HFFc6 (cell line): Measurements from ENCODE around the gene SPTBN2. TPM values are rescaled to one million over a fixed set of nuclear protein-coding genes. Genes with fewer than 3 reads are reported as not detected.
"Not testable (repeated sequence)": the region's sequence is repeated elsewhere in the genome, so short reads cannot be mapped to it uniquely, and the experiment has no call there.

Experiments used
- DNase-seq: peaks from one replicate; pipeline ENCODE4 v3.0.0-alpha.2; 2018
- H3K27ac Mint-ChIP-seq: 2 replicates; pipeline ENCODE4 v1.8.0; 2020; ENCODE audit warnings: mild to moderate bottlenecking, mixed read lengths
- H3K27me3 Mint-ChIP-seq: 2 replicates; pipeline ENCODE4 v1.8.0; 2021; ENCODE audit warnings: mild to moderate bottlenecking, moderate library complexity, mixed read lengths; ENCODE audit not compliant: insufficient read depth
- H3K36me3 Mint-ChIP-seq: 2 replicates; pipeline ENCODE4 v1.8.0; 2021; ENCODE audit warnings: low read depth, mixed read lengths
- H3K4me1 Mint-ChIP-seq: 2 replicates; pipeline ENCODE4 v1.8.0; 2020; ENCODE audit warnings: low read depth, mixed read lengths
- H3K4me3 Mint-ChIP-seq: 2 replicates; pipeline ENCODE4 v1.8.0; 2020; ENCODE audit warnings: mild to moderate bottlenecking, moderate library complexity, mixed read lengths
- H3K9me3 Mint-ChIP-seq: 2 replicates; pipeline ENCODE4 v1.8.0; 2020; ENCODE audit warnings: mild to moderate bottlenecking, mixed read lengths
- CTCF ChIP-seq: fragments of 200-600 bp; sonication (generic); IDR thresholded peaks from 2 replicates; pipeline ENCODE4 v1.5.0; 2021; ENCODE audit warnings: antibody characterized with exemption, mild to moderate bottlenecking
- total RNA-seq, 6 experiments: library from RNA; stranded (reverse); fragmentation: NEBNext Ultra II Directional; extraction: Animal tissue kit (Norgen Biotek cat#: 25700); gene quantifications; 2 replicates in 1 of 6; 3 replicates in 5 of 6; pipeline ENCODE4 v1.2.3, GENCODE V29; 2021

Gene SPTBN2
- total RNA-seq, 6 experiments from 2014 or later: 0.13 to 0.94 (median 0.33) TPM; not detected in 1

- H3K27me3 Mint-ChIP-seq: no peaks in the 10 kb centered on the region; the same call in 1 of the 2 replicates
- no peak for DNase-seq
- H3K36me3 Mint-ChIP-seq: peaks cover 55% of the 10 kb centered on the region
- no peak overlapping the region for H3K4me3 Mint-ChIP-seq
- H3K9me3 Mint-ChIP-seq: no peaks in the 10 kb centered on the region
- H3K27ac Mint-ChIP-seq: no peak overlapping the region
- H3K4me1 Mint-ChIP-seq: peaks cover 41% of the 10 kb centered on the region
- no peak for TF ChIP-seq CTCF
These were observed 79.1 kb downstream of the SPTBN2 start for GRCh38 chr11:66649903-66650302.

GRCh38 chr11:66646828-66647227, 82.2 kb downstream of the SPTBN2 start:
- H3K27ac Mint-ChIP-seq: peak overlapping the region; percentile 29; the same call in 1 of the 2 replicates
- no peak for TF ChIP-seq CTCF
- H3K27me3 Mint-ChIP-seq: peaks cover 5% of the 10 kb centered on the region
- no peak overlapping the region for H3K4me3 Mint-ChIP-seq
- H3K36me3 Mint-ChIP-seq: peaks cover 75% of the 10 kb centered on the region
- DNase-seq: no peak
- peaks cover 56% of the 10 kb centered on the region for H3K4me1 Mint-ChIP-seq
- no peaks in the 10 kb centered on the region for H3K9me3 Mint-ChIP-seq

DNA sequence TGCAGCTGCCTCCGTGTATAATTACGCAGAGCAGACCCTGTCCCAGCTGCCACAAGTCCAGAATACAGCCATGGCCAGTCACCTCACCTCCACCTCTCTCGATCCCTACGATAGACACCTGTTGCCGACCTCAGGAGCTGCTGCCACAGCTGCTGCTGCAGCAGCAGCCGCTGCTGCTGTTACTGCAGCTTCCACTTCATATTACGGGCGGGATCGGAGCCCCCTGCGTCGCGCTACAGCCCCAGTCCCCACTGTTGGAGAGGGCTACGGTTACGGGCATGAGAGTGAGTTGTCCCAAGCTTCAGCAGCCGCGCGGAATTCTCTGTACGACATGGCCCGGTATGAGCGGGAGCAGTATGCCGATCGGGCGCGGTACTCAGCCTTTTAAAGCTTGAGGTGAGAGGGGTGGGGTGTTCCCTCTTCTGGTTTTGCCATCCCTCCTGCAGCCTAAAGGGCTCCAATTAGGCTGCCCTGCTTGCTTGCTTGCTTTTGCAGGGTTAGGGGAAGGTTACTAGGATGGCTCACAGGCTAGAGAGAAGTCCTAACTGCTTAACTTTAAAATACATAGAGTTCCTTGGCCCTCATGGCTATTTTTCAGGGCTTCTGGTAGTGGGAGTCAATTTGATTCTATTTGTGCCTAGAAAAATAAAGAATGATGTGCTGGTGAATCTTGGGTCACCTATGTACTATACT, 85.1 kb downstream of the SPTBN2 start:
- H3K4me1 Mint-ChIP-seq: peaks cover 82% of the 10 kb centered on the region
- peaks cover 7% of the 10 kb centered on the region for H3K27me3 Mint-ChIP-seq
- TF ChIP-seq CTCF: no peak
- H3K4me3 Mint-ChIP-seq: 0 out of 2 replicates have a peak overlapping the region, but pooled peaks have one; percentile 26
- peaks cover 92% of the 10 kb centered on the region for H3K36me3 Mint-ChIP-seq
- DNase-seq: no peak
- no peaks in the 10 kb centered on the region for H3K9me3 Mint-ChIP-seq
- no peak overlapping the region for H3K27ac Mint-ChIP-seq

- TF ChIP-seq CTCF: no peak
- DNase-seq: no peak
- Mint-ChIP-seq H3K27me3 (peaks cover 15% of the 10 kb centered on the region), H3K9me3 (no peaks in the 10 kb centered on the region), H3K27ac (no peak overlapping the region; the same call in 1 of the 2 replicates), H3K36me3 (peaks cover 81% of the 10 kb centered on the region), H3K4me3 (peak overlapping the region; percentile 97), H3K4me1 (peaks cover 87% of the 10 kb centered on the region)
These were observed 87.2 kb downstream of the SPTBN2 start for GRCh38 chr11:66641834-66642233.

DNA sequence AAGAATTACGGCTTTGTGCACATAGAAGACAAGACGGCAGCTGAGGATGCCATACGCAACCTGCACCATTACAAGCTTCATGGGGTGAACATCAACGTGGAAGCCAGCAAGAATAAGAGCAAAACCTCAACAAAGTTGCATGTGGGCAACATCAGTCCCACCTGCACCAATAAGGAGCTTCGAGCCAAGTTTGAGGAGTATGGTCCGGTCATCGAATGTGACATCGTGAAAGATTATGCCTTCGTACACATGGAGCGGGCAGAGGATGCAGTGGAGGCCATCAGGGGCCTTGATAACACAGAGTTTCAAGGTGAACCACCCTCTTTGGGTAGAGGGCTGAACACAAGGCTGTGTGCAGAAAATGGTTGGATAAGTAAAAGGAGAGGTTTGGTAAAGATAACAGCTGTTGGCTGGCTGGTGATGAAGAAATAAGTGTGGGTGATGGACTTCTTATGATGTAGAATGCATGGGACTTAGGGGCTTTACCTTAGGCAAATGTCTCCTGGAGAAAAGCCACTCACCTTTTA, 89.1 kb downstream of the SPTBN2 start:
- H3K9me3 Mint-ChIP-seq, DNase-seq: not testable (repeated sequence)
- Mint-ChIP-seq H3K27ac (peak overlapping the region; percentile 97), H3K4me1 (peaks cover 74% of the 10 kb centered on the region), H3K36me3 (peaks cover 64% of the 10 kb centered on the region), H3K27me3 (peaks cover 15% of the 10 kb centered on the region), H3K4me3 (peak overlapping the region; percentile 97)

GRCh38 chr11:66639066-66639813, 89.8 kb downstream of the SPTBN2 start:
- H3K36me3 Mint-ChIP-seq: peaks cover 64% of the 10 kb centered on the region
- no peaks in the 10 kb centered on the region for H3K9me3 Mint-ChIP-seq
- peak overlapping the region; percentile 97 for H3K4me3 Mint-ChIP-seq
- DNase-seq: peak; percentile 51
- H3K4me1 Mint-ChIP-seq: peaks cover 68% of the 10 kb centered on the region
- H3K27me3 Mint-ChIP-seq: peaks cover 15% of the 10 kb centered on the region
- TF ChIP-seq CTCF: peak; percentile 54
- peak overlapping the region; percentile 97 for H3K27ac Mint-ChIP-seq
